Prostate gland (tissue), 2 donors: ENCODE measurements around the gene COL25A1.

Source experiments
- CTCF ChIP-seq, 4 experiments: fragments of 200-600 bp in 2 of 4; fragments of 450-650 bp in 2 of 4; sonication (generic) in 2 of 4; IDR thresholded peaks; 1 replicate in 3 of 4; 2 replicates in 1 of 4; pipeline ENCODE4 v1.5.1; 2016 to 2019; ENCODE audit warnings: antibody characterized with exemption in 4 of 4, mild to moderate bottlenecking in 2 of 4, moderate library complexity in 2 of 4
- POLR2A ChIP-seq: fragments of 450-650 bp; IDR thresholded peaks from one replicate; pipeline ENCODE4 v1.6.1; 2016; ENCODE audit warnings: antibody characterized with exemption, mild to moderate bottlenecking
- POLR2AphosphoS5 ChIP-seq: sonication (generic); formaldehyde crosslinking; IDR thresholded peaks from one replicate; pipeline ENCODE4 v1.6.1; 2017; ENCODE audit warnings: antibody characterized with exemption

- no peak for TF ChIP-seq CTCF (IDR thresholded peaks at IDR 0.05)
- TF ChIP-seq POLR2A: no peak
- TF ChIP-seq POLR2AphosphoS5: no peak
Observed at GRCh38 chr4:109162759-109163158, 139.7 kb downstream of the COL25A1 start.
